KOPT-K1 (cell line): ENCODE results near the gene GTPBP6.
A peak's percentile ranks its signal among the peaks of the same experiment; 100 is the strongest.
"Not testable (repeated sequence)": the region's sequence is repeated elsewhere in the genome, so short reads cannot be mapped to it uniquely, and the experiment has no call there.

Experiments
- H3K27ac ChIP-seq: fragments of 200-600 bp; sonication (generic); 2 replicates; pipeline ENCODE4 v1.5.1; 2016; ENCODE audit warnings: antibody characterized with exemption, mild to moderate bottlenecking, low read depth, low read length; ENCODE audit not compliant: poor library complexity, severe bottlenecking
- H3K36me3 ChIP-seq: fragments of 200-600 bp; sonication (generic); 2 replicates; pipeline ENCODE4 v1.5.1; 2017; ENCODE audit warnings: antibody characterized with exemption, mild to moderate bottlenecking, low read length, moderate library complexity; ENCODE audit not compliant: insufficient read depth
- H3K9me3 ChIP-seq: fragments of 200-600 bp; sonication (generic); 2 replicates; pipeline ENCODE4 v1.5.1; 2017; ENCODE audit warnings: antibody characterized with exemption, low read length, mild to moderate bottlenecking; ENCODE audit not compliant: insufficient read depth, poor library complexity, severe bottlenecking

The GTPBP6 gene

DNA sequence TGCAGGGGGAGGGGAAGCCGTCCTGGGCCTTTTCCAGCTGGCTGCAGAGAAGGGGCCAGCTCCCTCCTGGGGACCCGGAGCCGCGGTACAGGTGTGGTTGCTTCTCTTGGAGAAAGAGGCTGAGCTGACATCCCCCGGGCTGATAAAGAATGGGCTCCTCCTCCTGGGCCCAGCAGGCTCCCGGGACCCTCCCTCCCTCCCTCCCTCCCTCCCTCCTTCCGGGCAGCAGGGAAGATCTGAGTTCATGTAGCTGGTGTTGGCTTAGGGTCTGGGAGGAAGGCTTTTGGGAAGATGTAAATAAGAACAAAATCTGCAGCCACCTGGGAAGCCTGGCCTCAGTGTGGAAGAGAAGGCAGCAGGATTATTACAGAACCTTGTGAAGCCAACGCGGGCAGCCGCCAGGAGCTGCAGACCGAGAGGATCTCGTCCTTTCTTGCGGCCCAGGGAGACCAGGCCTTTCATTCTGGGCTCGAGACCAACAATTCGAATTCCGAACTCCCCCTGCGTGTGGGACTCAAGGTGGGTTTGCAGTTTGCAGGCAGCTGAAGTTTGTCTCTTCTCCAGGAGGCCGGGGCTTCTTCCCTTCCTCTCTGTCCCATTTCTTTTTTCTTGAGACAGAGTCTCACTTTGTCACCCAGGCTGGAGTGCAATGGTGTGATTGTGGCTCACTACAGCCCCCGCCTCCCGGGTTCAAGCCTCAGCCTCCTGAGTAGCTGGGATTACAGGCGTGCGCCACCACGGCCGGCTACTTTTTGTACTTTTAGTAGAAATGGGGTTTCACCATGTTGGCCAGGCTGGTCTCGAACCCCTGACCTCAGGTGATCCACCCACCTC lies 37.2 kb downstream of the GTPBP6 start, which contains the start of gene PLCXD1:
PLCXD1 (plus strand) TSS at position 216 of the 834 bp plus-strand sequence. CDS start 2,807 bp downstream, outside the sequence.
- peak within 1 kb of the TSS; percentile 41 for H3K27ac ChIP-seq
- H3K9me3 ChIP-seq = no peaks in the 10 kb centered on the region

DNA sequence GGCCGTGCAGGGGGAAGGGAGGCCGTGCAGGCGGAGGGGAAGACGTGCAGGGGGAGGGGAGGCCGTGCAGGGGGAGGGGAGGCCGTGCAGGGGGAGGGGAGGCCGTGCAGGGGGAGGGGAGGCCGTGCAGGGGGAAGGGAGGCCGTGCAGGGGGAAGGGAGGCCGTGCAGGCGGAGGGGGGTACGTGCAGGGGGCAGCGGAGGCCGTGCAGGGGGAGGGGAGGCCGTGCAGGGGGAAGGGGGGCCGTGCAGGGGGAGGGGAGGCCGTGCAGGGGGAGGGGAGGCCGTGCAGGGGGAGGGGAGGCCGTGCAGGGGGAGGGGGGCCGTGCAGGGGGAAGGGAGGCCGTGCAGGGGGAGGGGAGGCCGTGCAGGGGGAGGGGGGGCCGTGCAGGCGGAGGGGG lies 37.9 kb downstream of the GTPBP6 start:
- H3K9me3 ChIP-seq, H3K27ac ChIP-seq: not testable (repeated sequence)
- H3K36me3 ChIP-seq = peaks cover 16% of the 10 kb centered on the region

More for the DNA sequence above, 37.2 kb downstream of the GTPBP6 start, which contains the start of gene PLCXD1:
- H3K36me3 ChIP-seq = peaks cover 22% of the 10 kb centered on the region

DNA sequence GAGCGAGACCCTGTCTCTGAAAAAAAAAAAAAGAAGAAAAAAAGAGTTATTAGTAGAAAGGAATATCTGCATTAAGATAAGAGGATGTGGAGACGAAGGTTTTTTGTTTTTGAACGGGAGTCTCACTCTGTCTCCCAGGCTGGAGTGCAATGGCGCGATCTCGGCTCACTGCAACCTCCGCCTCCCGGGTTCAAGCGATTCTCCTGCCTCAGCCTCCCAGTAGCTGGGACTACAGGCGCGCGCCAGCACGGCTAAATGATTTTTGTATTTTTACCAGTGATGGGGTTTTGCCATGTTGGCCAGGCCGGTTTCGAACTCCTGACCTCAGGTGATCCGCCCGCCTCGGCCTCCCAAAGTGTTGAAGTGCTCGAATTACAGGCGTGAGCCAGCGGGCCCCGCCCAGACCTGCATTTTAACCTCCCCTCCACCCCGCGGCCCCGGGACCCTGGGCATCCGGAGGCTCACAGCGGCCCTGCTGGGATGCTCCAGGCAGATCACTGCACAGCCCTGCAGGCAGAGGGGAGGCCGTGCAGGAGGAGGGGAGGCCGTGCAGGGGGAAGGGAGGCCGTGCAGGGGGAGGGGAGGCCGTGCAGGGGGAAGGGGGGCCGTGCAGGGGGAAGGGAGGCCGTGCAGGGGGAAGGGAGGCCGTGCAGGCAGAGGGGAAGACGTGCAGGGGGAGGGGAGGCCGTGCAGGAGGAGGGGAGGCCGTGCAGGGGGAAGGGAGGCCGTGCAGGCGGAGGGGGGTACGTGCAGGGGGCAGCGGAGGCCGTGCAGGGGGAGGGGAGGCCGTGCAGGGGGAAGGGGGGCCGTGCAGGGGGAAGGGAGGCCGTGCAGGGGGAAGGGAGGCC lies 38.6 kb downstream of the GTPBP6 start:
- H3K9me3 ChIP-seq, H3K36me3 ChIP-seq: not testable (repeated sequence)
- peak overlapping the region; percentile 22 for H3K27ac ChIP-seq

- Histone ChIP-seq H3K27ac (no peak overlapping the region), H3K9me3 (no peaks in the 10 kb centered on the region), H3K36me3 (no peaks in the 10 kb centered on the region)
Observed at GRCh38 chrX:276581-277201, 41.9 kb downstream of the GTPBP6 start.

DNA sequence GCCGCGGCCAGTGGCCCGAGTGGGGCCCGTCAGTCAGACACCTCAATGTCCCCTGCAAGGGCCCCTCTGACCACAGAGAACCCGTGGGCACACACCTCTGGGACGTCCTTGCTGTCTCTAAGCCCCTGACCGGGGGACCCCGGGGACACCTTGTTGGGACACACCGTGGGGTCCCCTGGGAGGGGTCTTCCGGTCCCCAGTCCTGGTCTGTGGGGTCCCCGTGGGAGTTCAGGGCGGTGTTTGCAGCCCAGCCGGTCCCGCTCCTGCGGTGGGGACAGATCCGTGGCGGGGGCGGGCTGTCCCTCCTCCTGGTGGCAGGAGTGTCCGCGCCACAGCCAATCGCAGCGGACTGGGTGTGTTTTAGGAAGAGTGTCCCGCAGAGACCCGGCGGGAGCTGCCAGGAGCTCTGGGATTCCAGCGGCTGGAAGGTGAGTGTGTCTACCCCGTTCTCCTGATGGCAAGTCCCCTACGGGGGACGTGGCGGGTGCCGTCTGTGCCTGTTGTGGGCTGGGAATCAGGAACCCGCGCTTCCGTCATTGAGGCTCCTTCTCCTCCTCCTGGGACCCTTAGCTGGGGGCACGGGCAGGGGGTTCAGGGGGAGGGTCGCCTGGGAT lies 42.5 kb downstream of the GTPBP6 start:
- Histone ChIP-seq H3K36me3 (no peaks in the 10 kb centered on the region), H3K27ac (no peak overlapping the region), H3K9me3 (no peaks in the 10 kb centered on the region)

DNA sequence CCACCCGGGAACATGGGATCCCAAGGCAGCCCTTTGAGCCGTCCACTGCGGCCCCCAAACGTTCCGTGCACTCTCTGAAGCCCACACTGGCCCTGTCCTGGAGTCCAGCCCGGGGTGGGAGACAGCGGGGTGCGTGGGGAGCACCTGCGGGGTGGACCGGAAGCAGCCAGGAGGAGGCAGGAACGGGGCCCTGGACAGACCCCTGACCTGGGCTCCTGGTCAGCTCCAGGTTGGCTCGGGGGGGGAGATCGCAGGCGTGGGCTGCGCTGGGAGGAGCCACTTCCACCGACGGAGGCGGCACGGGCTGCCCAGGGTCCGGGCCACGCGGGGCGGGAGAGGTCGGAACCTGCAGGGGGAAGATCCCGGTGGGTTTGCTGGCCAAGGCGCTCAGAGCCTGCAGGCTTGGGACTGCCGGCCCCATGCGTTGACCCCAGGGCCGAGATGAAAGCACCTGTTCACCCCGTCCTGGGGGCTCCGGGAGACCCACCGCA lies 43.1 kb downstream of the GTPBP6 start:
- no peak overlapping the region for H3K27ac ChIP-seq
- H3K36me3 ChIP-seq = no peaks in the 10 kb centered on the region
- H3K9me3 ChIP-seq = no peaks in the 10 kb centered on the region

DNA sequence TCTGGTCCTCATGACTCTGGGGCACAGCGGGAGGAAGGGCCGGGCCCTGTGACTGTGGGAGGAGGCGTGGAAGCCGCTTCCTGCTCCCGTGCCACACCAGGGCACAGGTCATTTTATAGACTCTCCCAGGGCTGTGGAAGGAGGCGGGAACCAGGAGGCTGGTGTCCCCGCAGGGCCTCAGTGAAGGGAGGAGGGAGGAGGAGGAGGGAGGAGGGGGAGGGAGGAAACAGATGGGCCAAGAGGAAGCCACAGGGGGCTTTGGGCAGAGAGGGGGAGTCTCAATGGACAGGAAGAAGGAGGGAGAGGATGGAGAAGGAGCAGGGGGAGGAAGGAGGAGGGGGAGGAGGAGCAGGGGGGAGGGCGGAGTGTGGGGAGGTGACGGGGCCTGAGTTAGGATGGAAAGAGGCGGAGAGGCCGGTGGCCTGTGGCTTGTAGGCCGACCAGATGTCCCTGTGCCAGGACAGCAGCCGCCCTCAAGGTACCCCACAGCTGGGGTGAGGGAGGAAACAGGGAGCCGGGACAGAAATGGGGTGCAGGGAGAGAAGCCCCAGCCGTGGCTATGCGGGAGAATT lies 43.6 kb downstream of the GTPBP6 start:
- Histone ChIP-seq H3K9me3 (no peaks in the 10 kb centered on the region), H3K36me3 (no peaks in the 10 kb centered on the region), H3K27ac (no peak overlapping the region)

GRCh38 chrX:270848-271367 lies 47.7 kb downstream of the GTPBP6 start:
- H3K36me3 ChIP-seq = no peaks in the 10 kb centered on the region
- no peaks in the 10 kb centered on the region for H3K9me3 ChIP-seq
- H3K27ac ChIP-seq = no peak overlapping the region

- Histone ChIP-seq H3K36me3 (no peaks in the 10 kb centered on the region), H3K9me3 (no peaks in the 10 kb centered on the region), H3K27ac (no peak overlapping the region)
Observed at GRCh38 chrX:267771-268261, 50.8 kb downstream of the GTPBP6 start.

DNA sequence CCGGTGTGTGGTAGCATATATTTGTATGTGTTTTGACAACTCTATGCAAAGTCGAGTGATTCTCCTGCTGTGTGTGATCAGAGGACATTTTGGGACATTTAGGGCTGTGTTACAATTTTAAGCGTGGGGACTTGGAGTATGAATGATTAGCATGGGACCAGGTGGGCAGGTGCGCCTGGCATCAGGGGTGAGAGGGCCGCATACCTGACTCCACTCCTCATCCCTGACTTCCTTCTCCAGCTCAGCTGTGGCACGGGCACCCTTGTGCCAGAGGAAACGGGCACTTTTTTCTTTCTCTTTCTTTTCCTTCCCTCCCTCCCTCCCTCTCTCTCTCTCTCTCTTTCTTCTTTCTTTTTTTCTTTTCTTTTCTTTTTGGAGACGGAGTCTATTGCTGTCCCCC lies 53.1 kb downstream of the GTPBP6 start:
- Histone ChIP-seq H3K27ac (no peak overlapping the region), H3K9me3 (no peaks in the 10 kb centered on the region), H3K36me3 (no peaks in the 10 kb centered on the region)

DNA sequence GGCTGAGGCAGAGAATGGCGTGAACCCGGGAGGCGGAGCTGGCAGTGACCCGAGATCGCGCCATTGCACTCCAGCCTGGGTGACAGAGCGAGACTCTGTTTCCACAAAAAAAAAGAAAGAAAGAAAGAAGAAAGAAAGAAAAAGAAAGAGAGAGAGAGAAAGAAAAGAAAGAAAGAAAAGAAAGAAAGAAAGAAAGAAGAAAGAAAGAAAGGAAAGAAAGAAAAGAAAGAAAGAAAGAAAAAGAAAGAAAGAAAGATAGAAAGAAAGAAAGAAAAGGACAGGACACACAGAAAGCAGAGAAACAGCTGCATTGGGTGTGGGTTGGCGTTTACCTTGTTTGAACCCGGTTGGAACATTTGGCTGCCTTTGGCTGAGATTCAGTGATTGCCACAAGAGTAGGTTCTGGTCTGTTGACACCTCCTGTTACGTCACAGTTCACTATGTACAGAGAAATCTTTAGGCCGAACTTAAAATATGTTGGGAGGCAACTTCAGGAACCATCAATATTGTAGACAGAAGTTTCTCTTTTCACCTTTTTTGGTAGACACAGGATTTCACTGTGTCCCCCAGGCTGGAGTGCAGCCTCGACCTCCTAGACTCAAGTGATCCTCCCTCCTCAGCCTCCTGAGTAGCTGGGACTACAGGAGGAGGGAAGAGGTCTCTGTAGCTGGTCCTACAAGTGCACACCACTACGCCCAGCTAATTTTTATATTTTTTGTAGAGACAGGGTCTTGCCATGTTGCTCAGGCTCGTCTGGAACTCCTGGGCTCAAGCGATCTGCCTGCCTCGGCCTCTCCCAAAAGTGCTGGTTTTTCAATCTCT lies 53.8 kb downstream of the GTPBP6 start:
- Histone ChIP-seq H3K27ac (no peak overlapping the region), H3K9me3 (no peaks in the 10 kb centered on the region), H3K36me3 (no peaks in the 10 kb centered on the region)

DNA sequence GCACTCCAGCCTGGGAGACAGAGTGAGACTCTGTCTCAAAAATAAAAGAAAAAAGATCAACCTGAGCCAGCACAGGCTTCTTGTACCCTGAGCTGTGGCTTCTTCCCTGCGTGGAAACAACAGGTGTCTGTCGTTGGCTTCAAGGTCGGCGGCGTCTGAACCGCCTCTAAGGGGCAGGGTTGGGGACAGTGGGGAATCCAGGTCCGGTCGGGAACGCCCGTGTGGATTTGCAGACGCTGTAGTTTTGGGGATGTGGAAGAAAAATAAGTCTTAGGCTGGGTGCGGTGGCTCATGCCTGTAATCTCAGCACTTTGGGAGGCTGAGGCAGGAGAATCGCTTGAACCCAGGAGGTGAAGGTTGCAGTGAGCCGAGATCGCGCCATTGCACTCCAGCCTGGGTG lies 54.6 kb downstream of the GTPBP6 start:
- not testable (repeated sequence) for H3K36me3 ChIP-seq, H3K9me3 ChIP-seq, H3K27ac ChIP-seq

GRCh38 chrX:262381-262909 lies 56.2 kb downstream of the GTPBP6 start:
- Histone ChIP-seq H3K9me3 (no peaks in the 10 kb centered on the region), H3K36me3 (no peaks in the 10 kb centered on the region), H3K27ac (no peak overlapping the region)
